DND-41 (cell line): Measurements from ENCODE around the gene CCDC179.

Experiments used
- ATAC-seq: fragments of 200-7000 bp; cut with Tn5 transposase; 3 replicates; pipeline ENCODE4 v1.9.1; 2021; ENCODE audit warnings: low read depth; ENCODE audit not compliant: insufficient read depth
- DNase-seq: peaks from one replicate; pipeline ENCODE4 v3.0.0-alpha.2; 2020
- H2AFZ ChIP-seq: 2 replicates; pipeline ENCODE4 v1.6.0; 2012; ENCODE audit warnings: low read depth, low read length
- H3K27ac ChIP-seq: 2 replicates; pipeline ENCODE4 v1.5.1; 2012; ENCODE audit warnings: low read length, inconsistent platforms
- H3K27me3 ChIP-seq: fragments of 200-600 bp; sonication (generic); 2 replicates; pipeline ENCODE4 v1.6.0; 2012; ENCODE audit warnings: low read length, mild to moderate bottlenecking, inconsistent platforms; ENCODE audit not compliant: insufficient read depth, poor library complexity
- H3K36me3 ChIP-seq: 2 replicates; pipeline ENCODE4 v1.5.1; 2012; ENCODE audit warnings: low read length, inconsistent platforms; ENCODE audit not compliant: insufficient read depth
- H3K4me1 ChIP-seq: 2 replicates; pipeline ENCODE4 v1.5.1; 2012; ENCODE audit warnings: mild to moderate bottlenecking, low read length; ENCODE audit not compliant: insufficient read depth
- H3K4me2 ChIP-seq: 2 replicates; pipeline ENCODE4 v1.6.0; 2012; ENCODE audit warnings: mild to moderate bottlenecking, moderate library complexity, low read length, inconsistent platforms; ENCODE audit not compliant: insufficient read depth
- H3K4me3 ChIP-seq, 2 experiments: fragments of 200-600 bp in 1 of 2; shearing (Covaris generic) in 1 of 2; 2 replicates each; pipeline ENCODE4 v1.5.1; 2012 to 2016; ENCODE audit warnings: inconsistent platforms in 2 of 2, low read length in 2 of 2, mild to moderate bottlenecking in 2 of 2, low read depth in 1 of 2, moderate library complexity in 1 of 2
- H3K79me2 ChIP-seq: 2 replicates; pipeline ENCODE4 v1.6.0; 2012; ENCODE audit warnings: low read length, inconsistent platforms; ENCODE audit not compliant: insufficient read depth
- H3K9ac ChIP-seq: 2 replicates; pipeline ENCODE4 v1.6.0; 2012; ENCODE audit warnings: low read depth, mild to moderate bottlenecking, inconsistent platforms, low read length, moderate library complexity
- H3K9me3 ChIP-seq: 2 replicates; pipeline ENCODE4 v1.5.1; 2012; ENCODE audit warnings: low read length, moderate library complexity, mild to moderate bottlenecking, inconsistent platforms; ENCODE audit not compliant: insufficient read depth, severe bottlenecking
- H4K20me1 ChIP-seq: 2 replicates; pipeline ENCODE4 v1.6.0; 2012; ENCODE audit warnings: low read length; ENCODE audit not compliant: insufficient read depth
- CTCF ChIP-seq: IDR thresholded peaks from 2 replicates; pipeline ENCODE4 v1.5.1; 2012; ENCODE audit warnings: borderline replicate concordance, low read length, moderate library complexity, mild to moderate bottlenecking; ENCODE audit not compliant: poor library complexity, severe bottlenecking; ENCODE audit errors: extremely low read depth
- EZH2 ChIP-seq: IDR thresholded peaks from 3 replicates; pipeline ENCODE4 v1.6.1; 2012; ENCODE audit warnings: borderline replicate concordance, low read depth, mild to moderate bottlenecking, moderate library complexity, low read length, inconsistent platforms; ENCODE audit not compliant: severe bottlenecking

CCDC179 gene

GRCh38 chr11:22846726-22847125 is 13.5 kb downstream of the CCDC179 start:
- Histone ChIP-seq H3K4me2 (no peak overlapping the region), H3K4me1 (no peaks in the 10 kb centered on the region), H2AFZ (no peak overlapping the region), H4K20me1 (no peaks in the 10 kb centered on the region), H3K27ac (no peak overlapping the region), H3K9ac (no peak overlapping the region), H3K79me2 (no peaks in the 10 kb centered on the region), H3K4me3 (no peak overlapping the region), H3K9me3 (no peaks in the 10 kb centered on the region), H3K27me3 (no peaks in the 10 kb centered on the region), H3K36me3 (no peaks in the 10 kb centered on the region)
- no peak for TF ChIP-seq CTCF
- TF ChIP-seq EZH2 = no peak
- ATAC-seq (no peak), DNase-seq (no peak)

GRCh38 chr11:22832315-22833015 is 27.8 kb downstream of the CCDC179 start:
- no peak for DNase-seq
- no peak for TF ChIP-seq EZH2
- no peak for TF ChIP-seq CTCF
- Histone ChIP-seq H3K9me3 (no peaks in the 10 kb centered on the region), H2AFZ (no peak overlapping the region), H3K9ac (no peak overlapping the region), H4K20me1 (no peaks in the 10 kb centered on the region), H3K36me3 (no peaks in the 10 kb centered on the region), H3K79me2 (peaks cover 9% of the 10 kb centered on the region), H3K27me3 (no peaks in the 10 kb centered on the region), H3K4me2 (no peak overlapping the region), H3K4me3 (no peak overlapping the region), H3K27ac (no peak overlapping the region), H3K4me1 (peaks cover 20% of the 10 kb centered on the region)
- no peak for ATAC-seq

DNA sequence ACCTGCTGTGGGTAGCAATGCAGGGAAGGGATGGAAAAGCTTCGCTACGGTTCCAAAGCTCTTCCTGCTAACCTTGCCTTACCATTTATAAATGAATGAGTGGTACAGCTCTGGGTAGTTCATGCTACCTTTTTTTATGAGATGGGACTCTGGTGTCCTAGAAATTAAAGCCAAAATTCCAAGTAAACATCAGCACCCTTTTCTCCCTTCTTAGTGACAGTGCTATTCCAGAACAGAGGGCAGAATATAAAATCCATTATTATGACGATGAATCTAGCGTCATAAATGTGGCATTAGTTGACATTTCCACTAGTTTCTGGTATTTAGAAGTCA is 30.2 kb downstream of the CCDC179 start:
- Histone ChIP-seq H3K27me3 (no peaks in the 10 kb centered on the region), H3K27ac (peak overlapping the region; percentile 7; the same call in 1 of the 2 replicates), H3K9me3 (no peaks in the 10 kb centered on the region), H3K4me1 (peaks cover 23% of the 10 kb centered on the region), H3K4me2 (peak overlapping the region; percentile 77; the same call in 1 of the 2 replicates), H4K20me1 (no peaks in the 10 kb centered on the region), H3K36me3 (peaks cover 17% of the 10 kb centered on the region), H3K79me2 (peaks cover 9% of the 10 kb centered on the region), H3K4me3 (peak overlapping the region in 1 of 2 experiments; percentile 44; a peak in 2 of 4 replicates), H2AFZ (no peak overlapping the region), H3K9ac (no peak overlapping the region)
- ATAC-seq (no peak), DNase-seq (no peak)
- TF ChIP-seq EZH2 (no peak), CTCF (no peak)
